GM23248 (cell line): Measurements from ENCODE around the gene ZNF135.

Experiments
- EZH2 ChIP-seq: fragments of 200-600 bp; sonication (generic); IDR thresholded peaks from 2 replicates; pipeline ENCODE4 v1.6.1; 2018; ENCODE audit warnings: antibody characterized with exemption, mild to moderate bottlenecking; ENCODE audit not compliant: insufficient read depth, poor library complexity, severe bottlenecking
- EZH2phosphoT487 ChIP-seq: fragments of 200-600 bp; sonication (generic); IDR thresholded peaks from 2 replicates; pipeline ENCODE4 v1.6.1; 2018; ENCODE audit warnings: antibody characterized with exemption, moderate library complexity, mild to moderate bottlenecking, low read depth; ENCODE audit not compliant: insufficient read depth

DNA sequence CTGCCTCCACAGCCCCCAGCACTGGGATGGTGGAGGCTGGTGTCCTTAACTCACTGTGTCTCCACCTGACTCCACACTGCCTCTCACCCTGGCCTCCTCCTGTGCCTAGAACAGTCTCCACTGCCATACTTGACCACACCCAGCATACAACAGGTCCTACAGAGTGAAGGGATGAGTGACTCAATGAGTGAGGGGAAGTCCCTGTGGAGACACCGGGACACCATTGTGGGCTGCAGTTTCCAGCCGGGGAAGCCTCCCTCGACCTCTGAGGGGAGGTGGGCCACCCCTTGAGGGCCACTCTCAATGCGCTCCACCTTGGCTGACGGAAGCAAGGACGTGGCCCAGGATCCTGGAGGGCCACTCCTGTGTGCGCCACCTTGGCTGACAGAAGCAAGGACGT, 2.8 kb upstream of the ZNF135 start:
- TF ChIP-seq EZH2phosphoT487 (no peak), EZH2 (no peak)
